ENCODE results near the gene NHSL1. TPM values are rescaled to one million over a fixed set of nuclear protein-coding genes. Genes with fewer than 3 reads are reported as not detected.

The NHSL1 gene
- total and polyA plus RNA-seq, 9 of the 15 experiments (the other 6 are each of a cell fraction or from before 2014, with no cell fraction given): 0.09 to 0.20 TPM; not detected in 7

DNA sequence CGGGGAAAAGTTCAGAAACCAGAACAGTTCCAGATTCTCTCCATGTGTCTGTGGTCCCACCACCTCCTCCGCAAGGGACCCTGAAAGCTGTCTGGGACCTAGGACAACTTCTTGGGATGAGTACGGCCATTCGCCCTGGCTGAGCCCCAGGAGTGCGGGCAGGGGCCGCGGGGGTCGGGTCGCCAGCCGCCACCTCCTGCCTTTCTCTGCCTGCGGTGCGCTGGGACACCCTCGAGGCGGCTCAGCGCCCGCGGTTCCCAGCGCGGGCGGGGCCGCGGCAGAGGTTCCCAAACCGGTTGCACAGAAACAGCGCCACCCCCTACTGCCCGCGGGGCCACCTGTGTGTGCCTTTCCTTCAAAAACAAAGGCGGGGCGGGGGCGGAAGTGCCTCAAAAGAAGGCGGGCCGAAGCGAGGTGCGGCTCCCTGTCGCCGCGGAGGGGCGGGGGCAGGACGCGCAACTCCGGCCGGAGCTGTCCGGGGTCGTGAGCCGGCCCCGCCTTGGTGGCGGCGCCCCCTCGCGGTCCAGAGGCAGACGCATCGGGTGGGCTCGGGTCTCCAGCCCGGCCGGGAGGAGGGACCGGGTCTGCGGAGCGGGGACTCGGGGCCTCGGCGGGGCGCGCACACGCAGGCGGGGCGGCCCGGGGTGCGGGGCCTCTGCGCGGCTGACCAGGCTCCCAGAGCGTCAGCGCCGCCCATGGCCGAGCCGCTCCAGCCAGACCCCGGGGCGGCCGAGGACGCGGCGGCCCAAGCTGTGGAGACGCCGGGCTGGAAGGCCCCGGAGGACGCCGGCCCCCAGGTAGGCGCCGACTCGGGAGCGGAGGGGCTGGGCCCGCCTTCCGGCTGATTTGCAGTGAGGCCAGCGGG lies 95.3 kb downstream of the NHSL1 start, which contains the start of gene HEBP2 (continued):
- TF ChIP-seq ZNF324 (CRISPR knock-in tag; IDR thresholded peaks at IDR 0.05): no peak
- TF ChIP-seq, protein P1, sequence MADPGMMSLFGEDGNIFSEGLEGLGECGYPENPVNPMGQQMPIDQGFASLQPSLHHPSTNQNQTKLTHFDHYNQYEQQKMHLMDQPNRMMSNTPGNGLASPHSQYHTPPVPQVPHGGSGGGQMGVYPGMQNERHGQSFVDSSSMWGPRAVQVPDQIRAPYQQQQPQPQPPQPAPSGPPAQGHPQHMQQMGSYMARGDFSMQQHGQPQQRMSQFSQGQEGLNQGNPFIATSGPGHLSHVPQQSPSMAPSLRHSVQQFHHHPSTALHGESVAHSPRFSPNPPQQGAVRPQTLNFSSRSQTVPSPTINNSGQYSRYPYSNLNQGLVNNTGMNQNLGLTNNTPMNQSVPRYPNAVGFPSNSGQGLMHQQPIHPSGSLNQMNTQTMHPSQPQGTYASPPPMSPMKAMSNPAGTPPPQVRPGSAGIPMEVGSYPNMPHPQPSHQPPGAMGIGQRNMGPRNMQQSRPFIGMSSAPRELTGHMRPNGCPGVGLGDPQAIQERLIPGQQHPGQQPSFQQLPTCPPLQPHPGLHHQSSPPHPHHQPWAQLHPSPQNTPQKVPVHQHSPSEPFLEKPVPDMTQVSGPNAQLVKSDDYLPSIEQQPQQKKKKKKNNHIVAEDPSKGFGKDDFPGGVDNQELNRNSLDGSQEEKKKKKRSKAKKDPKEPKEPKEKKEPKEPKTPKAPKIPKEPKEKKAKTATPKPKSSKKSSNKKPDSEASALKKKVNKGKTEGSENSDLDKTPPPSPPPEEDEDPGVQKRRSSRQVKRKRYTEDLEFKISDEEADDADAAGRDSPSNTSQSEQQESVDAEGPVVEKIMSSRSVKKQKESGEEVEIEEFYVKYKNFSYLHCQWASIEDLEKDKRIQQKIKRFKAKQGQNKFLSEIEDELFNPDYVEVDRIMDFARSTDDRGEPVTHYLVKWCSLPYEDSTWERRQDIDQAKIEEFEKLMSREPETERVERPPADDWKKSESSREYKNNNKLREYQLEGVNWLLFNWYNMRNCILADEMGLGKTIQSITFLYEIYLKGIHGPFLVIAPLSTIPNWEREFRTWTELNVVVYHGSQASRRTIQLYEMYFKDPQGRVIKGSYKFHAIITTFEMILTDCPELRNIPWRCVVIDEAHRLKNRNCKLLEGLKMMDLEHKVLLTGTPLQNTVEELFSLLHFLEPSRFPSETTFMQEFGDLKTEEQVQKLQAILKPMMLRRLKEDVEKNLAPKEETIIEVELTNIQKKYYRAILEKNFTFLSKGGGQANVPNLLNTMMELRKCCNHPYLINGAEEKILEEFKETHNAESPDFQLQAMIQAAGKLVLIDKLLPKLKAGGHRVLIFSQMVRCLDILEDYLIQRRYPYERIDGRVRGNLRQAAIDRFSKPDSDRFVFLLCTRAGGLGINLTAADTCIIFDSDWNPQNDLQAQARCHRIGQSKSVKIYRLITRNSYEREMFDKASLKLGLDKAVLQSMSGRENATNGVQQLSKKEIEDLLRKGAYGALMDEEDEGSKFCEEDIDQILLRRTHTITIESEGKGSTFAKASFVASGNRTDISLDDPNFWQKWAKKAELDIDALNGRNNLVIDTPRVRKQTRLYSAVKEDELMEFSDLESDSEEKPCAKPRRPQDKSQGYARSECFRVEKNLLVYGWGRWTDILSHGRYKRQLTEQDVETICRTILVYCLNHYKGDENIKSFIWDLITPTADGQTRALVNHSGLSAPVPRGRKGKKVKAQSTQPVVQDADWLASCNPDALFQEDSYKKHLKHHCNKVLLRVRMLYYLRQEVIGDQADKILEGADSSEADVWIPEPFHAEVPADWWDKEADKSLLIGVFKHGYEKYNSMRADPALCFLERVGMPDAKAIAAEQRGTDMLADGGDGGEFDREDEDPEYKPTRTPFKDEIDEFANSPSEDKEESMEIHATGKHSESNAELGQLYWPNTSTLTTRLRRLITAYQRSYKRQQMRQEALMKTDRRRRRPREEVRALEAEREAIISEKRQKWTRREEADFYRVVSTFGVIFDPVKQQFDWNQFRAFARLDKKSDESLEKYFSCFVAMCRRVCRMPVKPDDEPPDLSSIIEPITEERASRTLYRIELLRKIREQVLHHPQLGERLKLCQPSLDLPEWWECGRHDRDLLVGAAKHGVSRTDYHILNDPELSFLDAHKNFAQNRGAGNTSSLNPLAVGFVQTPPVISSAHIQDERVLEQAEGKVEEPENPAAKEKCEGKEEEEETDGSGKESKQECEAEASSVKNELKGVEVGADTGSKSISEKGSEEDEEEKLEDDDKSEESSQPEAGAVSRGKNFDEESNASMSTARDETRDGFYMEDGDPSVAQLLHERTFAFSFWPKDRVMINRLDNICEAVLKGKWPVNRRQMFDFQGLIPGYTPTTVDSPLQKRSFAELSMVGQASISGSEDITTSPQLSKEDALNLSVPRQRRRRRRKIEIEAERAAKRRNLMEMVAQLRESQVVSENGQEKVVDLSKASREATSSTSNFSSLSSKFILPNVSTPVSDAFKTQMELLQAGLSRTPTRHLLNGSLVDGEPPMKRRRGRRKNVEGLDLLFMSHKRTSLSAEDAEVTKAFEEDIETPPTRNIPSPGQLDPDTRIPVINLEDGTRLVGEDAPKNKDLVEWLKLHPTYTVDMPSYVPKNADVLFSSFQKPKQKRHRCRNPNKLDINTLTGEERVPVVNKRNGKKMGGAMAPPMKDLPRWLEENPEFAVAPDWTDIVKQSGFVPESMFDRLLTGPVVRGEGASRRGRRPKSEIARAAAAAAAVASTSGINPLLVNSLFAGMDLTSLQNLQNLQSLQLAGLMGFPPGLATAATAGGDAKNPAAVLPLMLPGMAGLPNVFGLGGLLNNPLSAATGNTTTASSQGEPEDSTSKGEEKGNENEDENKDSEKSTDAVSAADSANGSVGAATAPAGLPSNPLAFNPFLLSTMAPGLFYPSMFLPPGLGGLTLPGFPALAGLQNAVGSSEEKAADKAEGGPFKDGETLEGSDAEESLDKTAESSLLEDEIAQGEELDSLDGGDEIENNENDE (IDR thresholded peaks at IDR 0.05; ENCODE audit: low read depth, low read length): no peak
- peak; percentile 10; the same call in 1 of the 2 replicates for TF ChIP-seq ZNF589 (CRISPR knock-in tag; IDR thresholded peaks at IDR 0.05; ENCODE audit: low read depth)
- TF ChIP-seq ZNF217 (CRISPR knock-in tag; IDR thresholded peaks at IDR 0.05): no peak
- TF ChIP-seq MAFG (tag; conservative IDR thresholded peaks at IDR 0.05): no peak
- no peak for TF ChIP-seq KDM1A (IDR thresholded peaks at IDR 0.05)
- TF ChIP-seq SIN3B (IDR thresholded peaks at IDR 0.05; ENCODE audit: low read depth): peak; percentile 76; the same call in 1 of the 2 replicates
- TF ChIP-seq, protein P2, sequence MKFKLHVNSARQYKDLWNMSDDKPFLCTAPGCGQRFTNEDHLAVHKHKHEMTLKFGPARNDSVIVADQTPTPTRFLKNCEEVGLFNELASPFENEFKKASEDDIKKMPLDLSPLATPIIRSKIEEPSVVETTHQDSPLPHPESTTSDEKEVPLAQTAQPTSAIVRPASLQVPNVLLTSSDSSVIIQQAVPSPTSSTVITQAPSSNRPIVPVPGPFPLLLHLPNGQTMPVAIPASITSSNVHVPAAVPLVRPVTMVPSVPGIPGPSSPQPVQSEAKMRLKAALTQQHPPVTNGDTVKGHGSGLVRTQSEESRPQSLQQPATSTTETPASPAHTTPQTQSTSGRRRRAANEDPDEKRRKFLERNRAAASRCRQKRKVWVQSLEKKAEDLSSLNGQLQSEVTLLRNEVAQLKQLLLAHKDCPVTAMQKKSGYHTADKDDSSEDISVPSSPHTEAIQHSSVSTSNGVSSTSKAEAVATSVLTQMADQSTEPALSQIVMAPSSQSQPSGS (CRISPR knock-in tag; IDR thresholded peaks at IDR 0.05): no peak
- peak; percentile 79 for TF ChIP-seq SUPT5H (IDR thresholded peaks at IDR 0.05)
- TF ChIP-seq ZNF282 (CRISPR knock-in tag; IDR thresholded peaks at IDR 0.05): no peak
- TF ChIP-seq SRSF7 (optimal IDR thresholded peaks at IDR 0.05; ENCODE audit: low read depth, low read length): no peak
- TF ChIP-seq TEAD1 (CRISPR knock-in tag; IDR thresholded peaks at IDR 0.05): peak in 1 of 2 experiments; percentile 32; a peak in 1 of 4 replicates
- no peak for TF ChIP-seq SREBF1 (IDR thresholded peaks at IDR 0.05; ENCODE audit: borderline replicate concordance, low read depth, low read length)
- TF ChIP-seq ZNF77 (CRISPR knock-in tag; IDR thresholded peaks at IDR 0.05): no peak
- peak; percentile 92 for TF ChIP-seq GABPA (tag; conservative IDR thresholded peaks at IDR 0.05; ENCODE audit: low read depth)

All from K562 (cell line).